PC-3 (cell line): ENCODE results near the gene UPK1A. TPM values are rescaled to one million over a fixed set of nuclear protein-coding genes. Genes with fewer than 3 reads are reported as not detected.

Source experiments
- ATAC-seq: fragments of 200-7000 bp; cut with Tn5 transposase; 2 replicates; pipeline ENCODE4 v1.9.1; 2020; ENCODE audit warnings: mild to moderate bottlenecking, moderate library complexity
- BruUV-seq: library from RNA; stranded (reverse); fragments of 400-500 nt; replicated peaks from 2 replicates; lab custom pipeline; 2021; lab: Mats Ljungman, UMichigan
- CTCF ChIA-PET: fragments of 300-600 bp; sonication (Branson Sonifier 250); formaldehyde crosslinking; loops from one replicate; lab custom pipeline; 2022; ENCODE audit warnings: antibody characterized with exemption; lab: Charles Lee
- POLR2A ChIA-PET: fragments of 300-600 bp; sonication (Branson Sonifier 250); formaldehyde crosslinking; loops from one replicate; lab custom pipeline; 2022; ENCODE audit warnings: antibody characterized with exemption; ENCODE audit not compliant: unreplicated experiment; lab: Charles Lee
- DNase-seq: peaks from one replicate; pipeline ENCODE4 v3.0.0-alpha.2; 2015
- H2AFZ ChIP-seq: fragments of 300-600 bp; sonication (generic); 2 replicates; pipeline ENCODE4 v1.6.0; 2016; ENCODE audit warnings: antibody characterized with exemption, low read length
- H3F3A ChIP-seq: fragments of 300-600 bp; sonication (generic); one replicate; pipeline ENCODE4 v1.6.0; 2017; ENCODE audit warnings: antibody characterized with exemption, low read length, control low read depth, mild to moderate bottlenecking; ENCODE audit not compliant: unreplicated experiment
- H3K27ac ChIP-seq: fragments of 300-600 bp; sonication (generic); 2 replicates; pipeline ENCODE4 v1.5.1; 2016; ENCODE audit warnings: mild to moderate bottlenecking, low read length
- H3K27me3 ChIP-seq: fragments of 300-600 bp; sonication (generic); 2 replicates; pipeline ENCODE4 v1.6.1; 2016; ENCODE audit warnings: low read length, mixed read lengths
- H3K36me3 ChIP-seq: fragments of 300-600 bp; sonication (generic); 2 replicates; pipeline ENCODE4 v1.6.1; 2016; ENCODE audit warnings: low read depth, mixed run types, low read length, mixed read lengths
- H3K4me1 ChIP-seq: fragments of 300-600 bp; sonication (generic); 2 replicates; pipeline ENCODE4 v1.5.1; 2016; ENCODE audit warnings: low read length; ENCODE audit not compliant: insufficient read depth
- H3K4me2 ChIP-seq: fragments of 300-600 bp; sonication (generic); 2 replicates; pipeline ENCODE4 v1.6.0; 2016; ENCODE audit warnings: low read length
- H3K4me3 ChIP-seq: fragments of 300-600 bp; sonication (generic); 2 replicates; pipeline ENCODE4 v1.5.1; 2016; ENCODE audit warnings: mild to moderate bottlenecking, low read length, mixed read lengths
- H3K79me2 ChIP-seq: fragments of 300-600 bp; sonication (generic); 2 replicates; pipeline ENCODE4 v1.6.1; 2017; ENCODE audit warnings: low read length, mixed read lengths
- H3K9ac ChIP-seq: fragments of 300-600 bp; sonication (generic); 2 replicates; pipeline ENCODE4 v1.6.0; 2016; ENCODE audit warnings: mild to moderate bottlenecking, low read length
- H3K9me2 ChIP-seq: fragments of 300-600 bp; sonication (generic); replicated peaks from 2 replicates; pipeline ENCODE4 v1.6.1; 2016; ENCODE audit warnings: mixed run types, low read length, mixed read lengths
- H3K9me3 ChIP-seq: fragments of 300-600 bp; sonication (generic); 2 replicates; pipeline ENCODE4 v1.6.1; 2016; ENCODE audit warnings: low read length, mixed read lengths
- H4K20me1 ChIP-seq: fragments of 300-600 bp; sonication (generic); 2 replicates; pipeline ENCODE4 v1.6.1; 2016; ENCODE audit warnings: low read length, mixed read lengths
- CTCF ChIP-seq: fragments of 300-600 bp; sonication (generic); conservative IDR thresholded peaks from 2 replicates; pipeline ENCODE4 v1.5.1; 2017; ENCODE audit warnings: antibody characterized with exemption, low read depth, mild to moderate bottlenecking, low read length
- EZH2 ChIP-seq: fragments of 300-600 bp; sonication (generic); IDR thresholded peaks from one replicate; pipeline ENCODE4 v1.6.1; 2017; ENCODE audit warnings: antibody characterized with exemption, mild to moderate bottlenecking, low read length; ENCODE audit not compliant: unreplicated experiment
- EZH2phosphoT487 ChIP-seq: fragments of 300-600 bp; sonication (generic); IDR thresholded peaks from 2 replicates; pipeline ENCODE4 v1.6.1; 2018; ENCODE audit warnings: mild to moderate bottlenecking, antibody characterized with exemption, low read length, borderline replicate concordance
- intact Hi-C: fragments of 100-400 bp; cut with micrococcal nuclease; formaldehyde crosslinking; loops from 2 replicates; pipeline ENCODE4 v1.9.0; 2023
- total RNA-seq: library from RNA; depleted of rRNA; stranded (reverse); fragments of >200 nt; gene quantifications from 2 replicates; pipeline ENCODE4 v1.2.3, GENCODE V29; 2014

The UPK1A gene
- total RNA-seq, 1 experiment from 2014 or later: not detected

- no peak overlapping the region for H3K27ac ChIP-seq
- no peak for DNase-seq
- POLR2A ChIA-PET: no interaction called here
- no peaks in the 10 kb centered on the region for H3K4me1 ChIP-seq
- no peak overlapping the region for H2AFZ ChIP-seq
- no peak overlapping the region for H3K9ac ChIP-seq
- no peak for ATAC-seq
- TF ChIP-seq CTCF (no peak), EZH2 (no peak), EZH2phosphoT487 (no peak)
- intact Hi-C loops: no loop called here
- no peaks in the 10 kb centered on the region for H3K36me3 ChIP-seq
- no peak overlapping the region for H3K4me3 ChIP-seq
- no peaks in the 10 kb centered on the region for H3K79me2 ChIP-seq
- H3K4me2 ChIP-seq: no peak overlapping the region
- CTCF ChIA-PET: no interaction called here
- H3K27me3 ChIP-seq: 0 out of 2 replicates have a peak, but pooled peaks cover 7% of the 10 kb centered on the region
- no peaks in the 10 kb centered on the region for H4K20me1 ChIP-seq
- H3K9me2 ChIP-seq: no peaks in the 10 kb centered on the region
- no peaks in the 10 kb centered on the region for H3K9me3 ChIP-seq
- no peaks in the 10 kb centered on the region for H3F3A ChIP-seq
- no TSS peak for BruUV-seq
Observed at GRCh38 chr19:35671818-35672217, 5.5 kb downstream of the UPK1A start.

GRCh38 chr19:35673121-35673804, 6.9 kb downstream of the UPK1A start:
- no peaks in the 10 kb centered on the region for H3K79me2 ChIP-seq
- intact Hi-C loops: no loop called here
- H4K20me1 ChIP-seq: no peaks in the 10 kb centered on the region
- H3K4me1 ChIP-seq: no peaks in the 10 kb centered on the region
- ChIA-PET CTCF (no interaction called here), POLR2A (no interaction called here)
- ATAC-seq (no peak), DNase-seq (no peak)
- no peak overlapping the region for H3K4me3 ChIP-seq
- H3K36me3 ChIP-seq: no peaks in the 10 kb centered on the region
- no peaks in the 10 kb centered on the region for H3F3A ChIP-seq
- no peak for TF ChIP-seq CTCF
- no peak for TF ChIP-seq EZH2phosphoT487
- no peak for TF ChIP-seq EZH2
- no peaks in the 10 kb centered on the region for H3K9me3 ChIP-seq
- no TSS peak for BruUV-seq
- H3K27me3 ChIP-seq: 0 out of 2 replicates have a peak, but pooled peaks cover 7% of the 10 kb centered on the region
- no peak overlapping the region for H3K4me2 ChIP-seq
- H3K9ac ChIP-seq: no peak overlapping the region
- no peak overlapping the region for H2AFZ ChIP-seq
- H3K27ac ChIP-seq: no peak overlapping the region
- H3K9me2 ChIP-seq: no peaks in the 10 kb centered on the region

GRCh38 chr19:35675589-35676140, 9.3 kb downstream of the UPK1A start:
- Histone ChIP-seq H3K36me3 (no peaks in the 10 kb centered on the region), H3K9ac (no peak overlapping the region), H2AFZ (no peak overlapping the region), H3K9me2 (no peaks in the 10 kb centered on the region), H3K4me1 (no peaks in the 10 kb centered on the region), H3K4me2 (no peak overlapping the region), H4K20me1 (no peaks in the 10 kb centered on the region), H3K4me3 (no peak overlapping the region), H3K27ac (no peak overlapping the region), H3K79me2 (no peaks in the 10 kb centered on the region), H3F3A (no peaks in the 10 kb centered on the region), H3K27me3 (0 out of 2 replicates have a peak, but pooled peaks cover 3% of the 10 kb centered on the region), H3K9me3 (no peaks in the 10 kb centered on the region)
- no peak for ATAC-seq
- POLR2A ChIA-PET: no interaction called here
- TF ChIP-seq CTCF: no peak
- no peak for TF ChIP-seq EZH2phosphoT487
- DNase-seq: no peak
- BruUV-seq: no TSS peak
- CTCF ChIA-PET: interaction anchor here (0.6 kb wide), 1 partner anchor 140 kb away, joined by 3 read pairs; no protein-coding TSS in a partner anchor
- intact Hi-C loops: no loop called here
